Nucleus accumbens (tissue), 56 donors: ENCODE data around the gene CCDC27.

Experiments used
- DNase-seq, 56 donors: peaks; one replicate each; lab custom pipeline; 2025; lab: John Stamatoyannopoulos, UW

CCDC27 gene

GRCh38 chr1:3717715-3718601 is 34.3 kb upstream of the CCDC27 start:
- no peak for DNase-seq

- DNase-seq: no peak
Measured at GRCh38 chr1:3718764-3719163, 33.5 kb upstream of the CCDC27 start.

GRCh38 chr1:3721955-3722465 is 30.2 kb upstream of the CCDC27 start:
- no peak for DNase-seq

GRCh38 chr1:3722846-3723245 is 29.4 kb upstream of the CCDC27 start:
- no peak for DNase-seq

GRCh38 chr1:3724416-3725030 is 27.7 kb upstream of the CCDC27 start:
- DNase-seq: peak in 48 of 56 donors; percentile 14 to 84 (median 50)

- DNase-seq: no peak
Measured at GRCh38 chr1:3725366-3725765, 26.9 kb upstream of the CCDC27 start.

GRCh38 chr1:3727042-3727824 is 25.0 kb upstream of the CCDC27 start:
- DNase-seq: peak in 30 of 56 donors; percentile 6 to 74 (median 26)

GRCh38 chr1:3727825-3728776 is 24.1 kb upstream of the CCDC27 start:
- no peak for DNase-seq

GRCh38 chr1:3729594-3730542 is 22.4 kb upstream of the CCDC27 start:
- DNase-seq: no peak

- no peak for DNase-seq
Measured at GRCh38 chr1:3730543-3731247, 21.6 kb upstream of the CCDC27 start.

DNA sequence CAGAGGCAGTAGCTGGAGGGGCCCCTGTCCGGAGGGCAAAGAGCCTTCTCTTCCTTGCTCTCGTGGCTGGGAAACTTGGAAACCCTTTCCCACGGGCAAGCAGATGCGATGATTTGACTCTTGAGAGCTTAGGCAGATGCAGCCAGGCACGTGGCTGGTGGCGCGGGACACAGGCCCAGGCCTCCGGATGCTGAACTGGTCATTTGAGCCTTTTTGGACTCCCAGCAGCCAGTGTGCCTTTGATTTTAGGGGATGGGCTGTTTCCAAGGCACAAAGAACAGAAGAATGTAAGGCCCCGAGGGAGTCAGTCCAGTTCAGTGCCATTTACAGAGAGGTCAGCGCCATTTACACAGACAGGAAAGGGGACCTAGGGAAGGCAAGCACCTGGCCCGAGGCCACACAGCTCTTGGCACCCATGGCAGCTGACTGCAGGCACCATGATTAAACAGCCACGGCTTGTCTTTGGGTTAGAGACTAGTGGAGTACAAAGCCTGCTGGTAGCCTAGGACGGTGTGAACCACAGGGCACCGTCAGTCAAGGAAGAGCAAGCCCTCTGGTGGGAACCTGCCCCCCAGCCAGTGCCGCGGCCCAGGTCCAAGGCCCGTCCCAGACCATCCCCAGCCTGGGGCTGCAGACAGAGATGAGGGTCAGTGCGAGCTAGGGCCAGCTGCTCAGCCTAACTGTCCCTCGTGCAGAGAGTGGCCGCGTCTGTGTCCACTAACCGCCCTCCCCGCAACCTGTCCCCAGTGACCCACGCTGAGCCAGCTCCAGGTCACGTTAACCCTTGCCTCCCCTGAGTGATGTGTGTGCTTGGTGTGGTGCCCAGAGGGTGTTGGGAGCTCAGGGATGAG is 20.4 kb upstream of the CCDC27 start:
- peak in 35 of 56 donors; percentile 6 to 65 (median 30) for DNase-seq

- no peak for DNase-seq
Measured at GRCh38 chr1:3732434-3733093, 19.7 kb upstream of the CCDC27 start.

DNA sequence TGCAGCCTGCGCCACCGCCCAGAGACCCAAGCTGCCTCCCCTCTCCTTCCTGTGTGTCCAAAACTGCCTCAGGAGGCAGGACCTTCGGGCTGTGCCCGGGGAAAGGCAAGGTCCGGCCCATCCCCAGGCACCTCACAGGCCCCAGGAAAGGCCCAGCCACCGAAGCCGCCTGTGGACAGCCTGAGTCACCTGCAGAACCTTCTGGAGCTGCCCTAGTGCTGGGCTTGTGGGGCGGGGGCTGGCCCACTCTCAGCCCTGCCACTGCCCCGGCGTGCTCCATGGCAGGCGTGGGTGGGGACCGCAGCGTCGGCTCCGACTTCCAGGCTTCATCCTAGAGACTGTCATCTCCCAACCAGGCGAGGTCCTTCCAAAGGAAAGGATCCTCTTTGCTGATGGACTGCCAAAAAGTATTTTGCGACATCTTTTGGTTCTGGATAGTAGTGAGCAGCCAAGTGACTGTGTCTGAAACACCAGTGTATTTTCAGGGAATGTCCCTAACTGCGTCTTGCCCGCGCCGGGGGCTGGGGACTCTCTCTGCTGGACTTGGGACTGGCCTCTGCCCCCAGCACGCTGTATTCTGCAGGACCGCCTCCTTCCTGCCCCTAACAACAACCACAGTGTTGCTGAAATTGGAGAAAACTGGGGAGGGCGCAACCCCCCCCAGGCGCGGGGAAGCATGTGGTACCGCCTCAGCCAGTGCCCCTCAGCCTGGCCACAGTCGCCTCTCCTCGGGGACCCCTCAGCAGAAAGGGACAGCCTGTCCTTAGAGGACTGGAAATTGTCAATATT is 19.0 kb upstream of the CCDC27 start:
- DNase-seq: no peak

DNA sequence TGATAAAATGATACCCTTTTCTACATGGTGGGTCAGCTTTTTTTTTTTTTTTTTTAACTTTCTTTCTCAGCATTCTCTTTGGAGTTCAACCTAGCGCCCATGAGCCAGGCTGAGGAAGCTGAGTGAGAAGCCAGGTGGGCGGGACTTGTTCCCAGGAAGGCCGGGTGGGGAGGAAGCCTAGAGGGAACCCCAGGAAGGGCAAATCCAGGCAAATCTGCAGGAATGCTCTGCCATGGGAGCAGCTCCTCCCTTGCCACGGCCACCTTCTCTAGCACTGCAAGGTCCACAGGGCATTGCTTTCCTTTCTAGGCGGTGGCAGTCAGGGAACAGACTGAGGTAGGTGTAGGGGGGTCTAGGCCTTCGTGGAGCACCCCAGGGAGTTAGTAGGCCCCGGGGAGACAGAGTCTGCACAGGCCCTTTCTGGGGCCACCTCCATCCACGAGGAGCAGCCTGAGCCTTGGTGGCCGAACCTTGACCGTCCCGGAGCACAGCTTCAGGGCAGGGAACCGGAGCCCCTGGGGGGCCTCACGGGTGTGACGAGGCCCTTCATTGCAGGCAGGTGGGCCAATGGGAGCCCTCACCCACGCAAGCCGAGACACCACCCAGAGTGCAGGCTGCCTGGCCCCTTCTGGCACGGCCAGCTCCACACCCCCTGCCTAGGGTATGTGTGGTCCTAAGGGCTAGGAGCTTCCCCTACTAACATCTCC is 18.2 kb upstream of the CCDC27 start:
- DNase-seq: no peak

GRCh38 chr1:3734602-3735001 is 17.6 kb upstream of the CCDC27 start:
- DNase-seq: no peak
